ENCODE results near the gene MMP3.

- no peak for TF ChIP-seq POLR2A (IDR thresholded peaks at IDR 0.05; ENCODE audit: low read depth, low read length)
- no peak for TF ChIP-seq TAF1 (IDR thresholded peaks at IDR 0.05; ENCODE audit: borderline replicate concordance, low read depth, low read length)
These were observed 43.6 kb upstream of the MMP3 start for GRCh38 chr11:102886999-102887398.
